COLO668 (cell line): ENCODE measurements around the gene SERPINA4.

Experiments used
- DNase-seq: peaks from one replicate; lab custom pipeline; 2025; ENCODE audit not compliant: unreplicated experiment; lab: John Stamatoyannopoulos, UW

SERPINA4 gene

DNA sequence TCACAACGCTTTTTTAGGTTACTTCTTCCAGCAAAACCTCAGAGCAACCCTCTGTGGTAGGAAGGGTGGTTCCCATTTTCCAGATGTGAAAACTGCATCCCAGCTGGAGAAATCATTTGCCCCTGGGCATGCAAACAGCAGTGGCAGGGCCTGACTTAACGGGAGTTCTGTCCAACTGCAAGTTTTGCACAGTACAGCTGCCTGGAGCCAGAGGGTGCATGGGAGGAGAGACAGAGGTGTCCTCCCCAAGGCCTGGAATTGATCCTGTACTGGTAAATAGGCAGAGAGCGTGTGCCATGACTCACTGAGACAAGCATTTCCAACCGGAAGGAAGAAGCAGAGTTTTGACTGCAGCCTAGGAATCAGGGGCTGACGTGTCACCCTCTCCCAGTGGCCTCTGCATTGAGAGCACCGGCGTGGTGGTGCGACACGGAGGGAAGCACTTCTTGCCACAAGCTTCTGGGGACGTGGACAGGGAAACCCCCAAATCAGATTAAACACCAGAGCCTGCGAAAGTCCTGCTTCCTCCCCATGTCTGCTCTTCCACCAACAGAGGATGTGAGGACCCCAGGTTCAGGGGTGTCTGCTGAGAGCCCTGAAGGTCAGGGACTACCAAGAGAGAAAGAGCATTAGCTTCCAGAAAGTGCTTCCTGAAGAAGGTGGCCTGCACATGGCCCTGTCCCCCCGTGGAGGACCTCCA lies 19.0 kb upstream of the SERPINA4 start:
- no peak for DNase-seq

DNA sequence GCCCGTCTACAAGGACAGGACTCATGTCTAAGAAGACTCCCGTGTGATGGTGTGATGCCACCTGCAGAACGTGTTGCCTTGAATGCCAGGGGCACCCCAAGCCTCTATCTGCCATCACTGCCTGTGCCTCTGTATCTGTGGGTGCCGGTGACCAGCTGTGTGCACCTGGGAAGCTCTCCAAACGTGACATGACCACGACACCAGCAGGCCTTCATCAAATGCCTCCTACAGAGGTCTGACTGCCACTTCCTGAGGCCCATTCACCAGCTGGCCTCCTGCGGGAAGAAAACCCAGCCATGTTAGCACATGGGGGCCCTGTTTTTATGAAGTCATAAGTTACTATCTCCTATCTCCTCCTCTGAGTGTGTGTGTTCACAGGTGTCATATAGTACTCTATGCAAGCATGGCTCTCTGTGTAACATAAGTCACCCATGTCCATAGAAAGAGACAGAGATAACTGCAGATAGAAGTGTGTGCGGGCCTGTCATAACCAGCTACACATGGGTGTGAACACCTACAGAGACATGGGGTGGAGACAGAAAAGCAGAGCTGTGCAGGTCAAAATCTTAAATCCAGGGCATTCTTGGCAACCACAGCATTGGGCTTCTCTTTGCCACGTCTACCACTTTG lies 18.3 kb upstream of the SERPINA4 start:
- DNase-seq, result no peak

DNA sequence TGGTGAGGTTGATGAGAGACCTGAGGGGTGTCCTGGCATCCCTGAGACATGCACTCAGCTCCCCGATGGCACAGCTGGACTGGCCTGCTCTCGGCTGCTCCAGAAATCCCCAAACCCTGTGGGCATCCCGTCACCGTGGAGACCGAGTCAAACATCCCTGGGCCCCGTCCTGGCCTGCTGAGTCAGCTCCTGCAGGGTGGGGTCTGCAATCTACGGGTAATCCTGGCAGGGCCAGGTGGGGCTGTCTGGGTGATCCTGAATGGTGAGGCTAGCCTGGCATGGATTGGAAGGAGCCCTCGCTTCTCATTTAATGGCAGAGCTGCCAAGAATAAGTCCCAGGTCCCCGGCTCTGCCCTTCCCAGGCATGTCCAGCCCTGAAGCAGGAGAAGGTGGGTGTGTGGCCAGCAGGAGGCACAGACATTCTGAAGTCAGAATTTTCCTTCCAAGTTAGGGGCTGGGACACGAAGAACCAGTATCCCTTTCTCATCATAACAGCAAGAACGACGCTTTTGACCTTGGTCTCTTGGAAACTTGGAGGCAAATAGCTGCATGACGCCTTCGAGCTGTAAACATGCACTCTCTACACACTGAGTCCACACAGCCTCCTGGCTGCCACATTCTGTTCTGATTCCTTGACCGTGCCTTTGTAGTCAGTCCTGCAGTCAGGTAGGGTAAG lies 17.7 kb upstream of the SERPINA4 start:
- DNase-seq, result no peak

- DNase-seq, result no peak
These were observed 16.5 kb upstream of the SERPINA4 start for GRCh38 chr14:94544726-94545125.

DNA sequence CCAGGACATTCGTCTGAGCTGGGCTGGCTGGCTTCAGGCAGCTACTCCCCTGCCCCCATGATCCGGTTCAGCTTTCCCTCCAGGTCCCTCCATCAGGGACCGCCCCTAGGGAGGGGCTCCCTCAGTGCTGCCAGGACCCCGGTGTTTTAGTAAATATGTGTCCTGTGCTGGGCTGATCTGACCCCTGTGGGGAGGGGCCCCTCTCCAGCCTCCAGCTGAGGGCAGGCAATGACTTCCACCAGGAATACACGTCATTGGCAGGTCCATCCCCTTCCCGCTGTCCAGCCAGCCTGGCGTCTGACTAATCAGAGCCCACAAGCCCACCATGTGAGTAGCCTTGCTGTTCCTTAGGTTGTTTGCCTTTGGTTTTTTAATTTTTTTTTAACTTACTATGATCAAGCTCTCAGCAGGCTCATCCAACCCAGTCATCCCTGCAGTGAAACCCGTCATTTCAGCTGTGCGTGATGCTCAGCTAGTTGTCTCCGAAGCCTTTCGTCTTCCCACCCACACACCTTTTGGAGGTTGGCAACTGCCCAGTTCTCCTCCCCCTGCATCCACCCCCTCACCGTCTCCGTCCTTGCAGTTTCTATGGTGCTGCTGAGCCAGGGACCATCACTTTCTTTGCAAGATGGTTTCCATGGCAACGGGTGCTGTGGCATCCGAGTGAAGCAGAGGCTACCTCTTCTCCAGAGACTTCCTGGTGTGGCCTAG lies 16.0 kb upstream of the SERPINA4 start:
- no peak for DNase-seq

DNA sequence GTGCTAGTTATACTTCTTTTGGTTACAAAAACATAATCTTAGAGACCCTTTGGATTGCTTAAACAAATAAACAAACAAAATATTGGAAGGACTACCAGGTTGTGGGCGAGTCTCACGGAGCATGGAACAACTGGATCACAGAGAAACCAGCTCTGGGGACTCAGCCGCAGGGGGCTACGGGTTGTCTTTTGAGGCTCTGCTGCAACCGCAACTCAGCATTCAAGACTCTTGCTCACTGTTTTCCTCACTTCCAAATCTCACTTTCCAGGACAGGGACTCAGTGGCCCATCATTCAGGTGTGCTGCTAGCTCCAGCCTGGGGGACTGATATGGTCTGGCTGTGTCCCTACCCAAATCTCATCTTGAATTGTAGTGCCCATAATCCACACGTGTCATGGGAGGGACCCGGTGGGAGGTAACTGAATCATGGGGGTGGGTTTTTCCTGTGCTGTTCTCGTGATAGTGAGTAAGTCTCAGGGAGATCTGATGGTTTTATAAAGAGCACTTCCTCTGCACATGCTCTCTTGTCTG lies 14.0 kb upstream of the SERPINA4 start:
- no peak for DNase-seq

GRCh38 chr14:94547726-94548125 lies 13.5 kb upstream of the SERPINA4 start:
- DNase-seq, result no peak

DNA sequence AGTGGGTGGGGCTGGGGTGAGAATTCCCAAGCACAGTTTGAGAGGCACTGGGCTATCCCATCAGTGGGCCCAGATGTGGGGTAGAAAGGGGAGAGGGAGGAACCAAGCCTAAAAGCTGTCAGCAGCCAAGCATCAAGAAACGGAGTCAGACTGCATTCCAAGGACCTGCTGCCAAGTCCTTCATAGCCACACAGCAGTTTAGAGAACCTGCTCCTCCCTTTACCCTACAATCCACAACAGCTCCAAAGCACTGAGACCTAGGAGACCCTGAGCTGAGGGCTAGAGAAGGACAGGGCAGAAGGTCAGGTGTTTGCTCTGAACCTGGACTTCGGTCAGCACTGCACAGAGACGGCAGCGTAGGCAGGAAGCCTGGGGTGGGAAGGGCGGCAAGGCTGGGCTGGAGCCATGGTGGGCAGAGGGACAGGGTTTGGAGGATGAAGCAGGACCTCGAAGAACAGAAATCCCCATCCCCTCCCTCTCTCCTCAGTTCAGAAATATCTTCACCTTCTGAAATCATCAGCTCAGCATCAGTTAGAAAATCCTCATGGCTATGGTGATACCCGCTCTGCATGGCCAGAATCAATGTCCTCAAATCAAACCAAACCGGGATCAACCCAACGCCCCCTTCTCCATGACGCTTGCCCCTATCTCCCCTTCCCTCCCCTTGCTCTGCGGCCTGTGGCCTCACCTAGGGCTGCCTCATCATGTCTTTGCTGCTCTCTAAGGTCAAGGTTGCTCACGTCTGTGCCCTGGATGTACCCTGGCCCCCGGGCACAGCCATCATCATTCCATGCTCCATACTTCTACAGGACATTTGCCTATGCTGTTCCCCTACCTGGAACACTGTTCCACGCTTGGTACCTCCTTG lies 12.9 kb upstream of the SERPINA4 start:
- DNase-seq, result no peak

DNA sequence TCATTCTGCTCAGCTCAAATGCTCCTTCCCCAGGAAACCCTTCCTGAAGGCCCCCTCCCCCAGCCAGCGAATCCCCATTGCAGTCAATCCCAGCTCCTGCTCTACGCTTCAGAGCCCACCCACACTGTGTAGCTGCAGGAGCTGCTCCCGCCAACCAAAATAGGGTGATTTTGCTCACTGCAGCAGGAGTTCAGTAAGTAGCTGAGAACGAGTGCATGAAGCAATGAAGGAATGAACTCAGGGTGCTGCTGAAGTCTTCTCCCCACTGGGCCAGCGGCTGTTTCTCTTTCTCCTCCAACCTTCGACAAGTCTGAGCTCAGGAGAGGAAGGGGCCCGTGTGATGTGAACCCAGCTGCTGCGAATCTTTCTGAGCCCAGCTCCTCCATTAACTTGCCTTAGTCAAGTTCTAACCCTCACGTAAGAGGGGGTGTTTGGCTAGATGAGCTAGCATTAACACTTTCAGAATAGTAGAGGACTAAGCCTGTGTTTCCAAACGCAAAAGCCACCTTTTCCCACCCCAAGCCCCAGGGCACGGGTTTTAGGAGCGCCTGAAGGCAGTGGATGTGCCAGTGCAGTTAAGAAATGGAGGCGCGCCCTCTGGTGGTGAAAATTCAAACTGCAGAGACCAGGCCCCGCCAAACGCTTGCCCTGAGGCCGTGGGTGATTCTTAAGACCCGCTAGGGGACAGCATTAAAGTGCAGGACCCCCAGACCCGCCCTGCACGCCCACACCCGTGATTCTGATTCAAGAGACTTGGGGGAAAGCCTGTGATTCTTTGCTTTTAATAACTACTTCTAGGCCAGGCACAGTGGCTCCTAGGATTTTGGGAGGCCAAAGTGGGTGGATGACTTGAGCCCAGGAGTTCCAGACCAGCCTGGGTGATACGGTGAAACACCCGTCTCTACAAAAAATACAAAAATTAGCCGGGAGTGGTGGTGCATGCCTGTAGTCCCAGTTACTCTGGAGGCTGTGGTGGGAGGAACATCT lies 11.9 kb upstream of the SERPINA4 start:
- DNase-seq, result peak; percentile 63

DNA sequence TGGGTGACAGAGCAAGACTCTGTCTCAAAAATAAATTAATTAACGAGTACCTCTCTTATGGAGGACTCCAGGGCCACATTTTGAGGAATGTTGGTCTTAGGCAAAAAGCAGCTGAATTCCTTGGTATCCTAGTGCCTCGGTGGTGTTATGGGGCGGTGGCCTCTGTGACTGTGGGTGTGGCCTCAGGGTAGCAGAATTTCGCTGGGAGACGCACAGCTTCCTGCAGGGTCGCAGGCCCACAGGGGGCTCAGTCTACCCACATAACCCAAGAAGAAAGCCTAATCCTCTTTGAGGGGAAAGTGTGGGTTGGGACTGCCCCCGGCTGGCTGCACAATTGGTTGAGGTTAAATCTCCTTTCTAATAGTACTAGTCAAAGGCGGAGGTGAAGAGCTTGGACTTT lies 11.2 kb upstream of the SERPINA4 start:
- DNase-seq, result no peak

DNA sequence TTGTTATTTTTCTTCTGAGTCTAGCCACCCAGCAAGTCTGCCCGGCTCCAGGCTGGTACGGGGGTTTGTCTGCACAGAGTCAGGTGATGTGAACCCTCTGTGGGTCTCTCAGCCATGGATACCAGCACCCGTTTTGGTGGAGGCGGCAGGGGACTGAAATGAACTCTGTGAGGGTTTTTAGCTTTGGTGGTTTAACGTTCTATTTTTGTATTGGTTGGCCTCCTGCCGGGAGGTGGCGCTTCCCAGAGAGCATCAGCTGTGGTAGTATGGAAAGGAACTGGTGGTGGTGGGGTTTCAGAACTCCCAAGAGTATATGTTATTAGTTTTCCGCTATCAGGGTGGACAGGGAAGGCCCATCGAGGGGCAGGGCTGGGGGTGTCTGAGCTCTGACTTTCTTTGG lies 5.3 kb upstream of the SERPINA4 start:
- no peak for DNase-seq

GRCh38 chr14:94557327-94557726 lies 3.9 kb upstream of the SERPINA4 start:
- no peak for DNase-seq

DNA sequence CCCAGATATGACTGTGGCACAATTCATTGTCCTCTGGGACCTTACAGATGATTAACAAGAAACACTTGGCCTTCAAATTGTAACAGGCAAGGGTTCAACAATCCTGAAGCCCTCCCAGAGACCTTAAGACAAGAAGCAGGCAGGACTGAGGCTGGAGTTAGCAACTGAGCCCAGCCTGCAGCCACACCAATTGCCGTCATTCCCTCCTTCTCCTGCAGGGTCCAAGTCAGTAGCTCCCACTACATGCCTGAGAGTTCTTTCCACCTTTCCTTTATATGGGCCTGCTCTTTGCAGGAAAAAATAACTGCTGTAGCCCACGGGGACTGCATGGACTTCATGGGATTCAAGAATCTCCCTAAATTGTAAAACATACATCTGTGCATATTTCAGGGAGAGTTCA lies 2.4 kb upstream of the SERPINA4 start:
- no peak for DNase-seq

- no peak for DNase-seq
These were observed 1.5 kb upstream of the SERPINA4 start for GRCh38 chr14:94559638-94560290.

- DNase-seq, result no peak
These were observed 964 bp upstream of the SERPINA4 start for GRCh38 chr14:94560291-94560665.

GRCh38 chr14:94561656-94562010 lies 391 bp downstream of the SERPINA4 start:
- no peak for DNase-seq

DNA sequence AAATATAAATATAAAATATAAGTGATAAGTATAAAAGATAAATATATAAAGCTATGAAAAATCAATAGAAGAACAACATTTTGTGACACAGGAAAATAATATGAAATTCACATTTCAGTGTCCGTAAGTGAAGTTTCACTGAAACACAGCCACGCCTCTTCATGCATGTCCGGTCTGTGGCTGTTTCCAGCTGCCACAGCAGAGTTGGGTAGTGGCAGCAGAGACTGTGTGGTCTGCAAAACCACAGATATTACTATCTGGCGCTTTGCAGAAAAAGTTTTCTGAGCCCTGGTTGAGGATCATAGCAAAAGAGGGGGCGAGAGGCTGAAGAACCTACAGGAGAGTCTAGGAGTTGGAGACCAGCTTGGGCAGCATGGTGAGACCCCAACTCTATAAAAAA lies 780 bp downstream of the SERPINA4 start:
- no peak for DNase-seq

DNA sequence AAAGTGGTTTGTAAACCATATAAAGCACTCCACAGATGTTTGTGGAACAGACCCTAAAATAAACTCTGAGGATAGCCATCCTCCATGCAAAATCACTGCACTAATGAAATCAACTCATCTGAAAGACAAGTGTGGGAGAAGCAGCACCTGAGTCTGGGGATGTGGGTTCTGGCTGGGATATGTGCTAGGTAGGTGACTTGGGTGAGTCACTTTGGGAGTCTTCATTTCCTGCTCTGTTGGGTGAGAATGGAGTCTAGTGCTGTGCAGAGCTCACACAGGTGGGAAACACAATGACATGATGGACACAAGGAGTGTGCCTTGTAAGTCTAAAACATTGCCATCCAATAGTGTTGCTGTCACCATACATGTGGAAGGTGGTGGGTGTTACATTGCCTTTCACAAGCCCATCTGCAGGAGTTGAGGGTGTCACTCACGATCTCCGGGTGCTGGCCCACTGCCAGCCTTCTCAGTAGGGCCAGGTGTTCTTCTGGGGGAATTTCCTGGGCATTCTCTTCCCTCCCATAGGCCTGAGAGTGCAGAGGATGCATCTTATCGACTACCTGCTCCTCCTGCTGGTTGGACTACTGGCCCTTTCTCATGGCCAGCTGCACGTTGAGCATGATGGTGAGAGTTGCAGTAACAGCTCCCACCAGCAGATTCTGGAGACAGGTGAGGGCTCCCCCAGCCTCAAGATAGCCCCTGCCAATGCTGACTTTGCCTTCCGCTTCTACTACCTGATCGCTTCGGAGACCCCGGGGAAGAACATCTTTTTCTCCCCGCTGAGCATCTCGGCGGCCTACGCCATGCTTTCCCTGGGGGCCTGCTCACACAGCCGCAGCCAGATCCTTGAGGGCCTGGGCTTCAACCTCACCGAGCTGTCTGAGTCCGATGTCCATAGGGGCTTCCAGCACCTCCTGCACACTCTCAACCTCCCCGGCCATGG lies 2.0 kb downstream of the SERPINA4 start:
- DNase-seq, result no peak
